SW480 (cell line): ENCODE data around the gene MB21D2.
A peak's percentile ranks its signal among the peaks of the same experiment; 100 is the strongest.

ENCODE experiments used
- DNase-seq: peaks from one replicate; pipeline ENCODE4 v3.0.0-alpha.2; 2016; ENCODE audit warnings: low spot score

Gene MB21D2

GRCh38 chr3:192917404-192918274 is at the start of gene MB21D2:
Gene MB21D2 (minus strand): TSS chr3:192917856. CDS start chr3:192917840, 16 bp downstream.
- DNase-seq, result peak; percentile 87

- DNase-seq, result peak; percentile 6
Measured at GRCh38 chr3:192964959-192965719, 47.5 kb upstream of the MB21D2 start.

- no peak for DNase-seq
Measured at GRCh38 chr3:192959773-192960172, 42.1 kb upstream of the MB21D2 start.

GRCh38 chr3:192958219-192958872 is 40.7 kb upstream of the MB21D2 start:
- DNase-seq, result no peak

- DNase-seq, result no peak
Measured at GRCh38 chr3:192957441-192958021, 39.9 kb upstream of the MB21D2 start.

- DNase-seq, result no peak
Measured at GRCh38 chr3:192953926-192954325, 36.3 kb upstream of the MB21D2 start.

- no peak for DNase-seq
Measured at GRCh38 chr3:192947421-192947820, 29.8 kb upstream of the MB21D2 start.

GRCh38 chr3:192943393-192943792 is 25.7 kb upstream of the MB21D2 start:
- no peak for DNase-seq

GRCh38 chr3:192942625-192943024 is 25.0 kb upstream of the MB21D2 start:
- DNase-seq, result no peak

- DNase-seq, result no peak
Measured at GRCh38 chr3:192940129-192940528, 22.5 kb upstream of the MB21D2 start.

GRCh38 chr3:192935441-192935840 is 17.8 kb upstream of the MB21D2 start:
- DNase-seq, result no peak

GRCh38 chr3:192933779-192934460 is 16.3 kb upstream of the MB21D2 start:
- DNase-seq, result no peak

- DNase-seq, result no peak
Measured at GRCh38 chr3:192933259-192933658, 15.6 kb upstream of the MB21D2 start.

- DNase-seq, result no peak
Measured at GRCh38 chr3:192931825-192932224, 14.2 kb upstream of the MB21D2 start.

GRCh38 chr3:192930577-192930976 is 12.9 kb upstream of the MB21D2 start:
- no peak for DNase-seq

GRCh38 chr3:192929755-192930547 is 12.3 kb upstream of the MB21D2 start:
- no peak for DNase-seq

- DNase-seq, result no peak
Measured at GRCh38 chr3:192929146-192929545, 11.5 kb upstream of the MB21D2 start.

GRCh38 chr3:192928720-192929119 is 11.1 kb upstream of the MB21D2 start:
- DNase-seq, result no peak

- DNase-seq, result no peak
Measured at GRCh38 chr3:192928016-192928415, 10.4 kb upstream of the MB21D2 start.

GRCh38 chr3:192927016-192927415 is 9.4 kb upstream of the MB21D2 start:
- no peak for DNase-seq

GRCh38 chr3:192923731-192924130 is 6.1 kb upstream of the MB21D2 start:
- no peak for DNase-seq
